ENCODE measurements around the gene VRK2. TPM values are rescaled to one million over a fixed set of nuclear protein-coding genes. Genes with fewer than 3 reads are reported as not detected.
A peak's percentile ranks its signal among the peaks of the same experiment; 100 is the strongest.

The VRK2 gene
- total RNA-seq (2021; fragmentation: NEBNext Ultra II Directional; extraction: Animal tissue kit (Norgen Biotek cat#: 25700)) = 10 to 100 TPM; 17.6 to 27.1 (median 23.0) TPM
- long read RNA-seq, transcript VRK2-201 (13 exons, 1,888 nt) = major isoform, 10 of 24 reads
- long read RNA-seq, partial matches to known transcripts = 4 of 24 reads
- long read RNA-seq, other reads (novel, unspliced or antisense) = 10 of 24 reads

GRCh38 chr2:58046585-58047372 lies at the start of gene VRK2:
Gene VRK2 (plus strand): TSS chr2:58046806. CDS start chr2:58048832, 2,026 bp downstream.
- peak; percentile 90 for DNase-seq
- H3K36me3 Mint-ChIP-seq (ENCODE audit: low read depth) = peaks cover 9% of the 10 kb centered on the region; the same call in 1 of the 2 replicates
- peak within 1 kb of the TSS; percentile 92 for H3K4me3 Mint-ChIP-seq
- peaks cover 55% of the 10 kb centered on the region for H3K4me1 Mint-ChIP-seq (ENCODE audit: low read depth)
- no peaks in the 10 kb centered on the region for H3K9me3 Mint-ChIP-seq
- H3K27me3 Mint-ChIP-seq (ENCODE audit: insufficient read depth) = no peaks in the 10 kb centered on the region
- H3K27ac Mint-ChIP-seq = peak within 1 kb of the TSS; percentile 93
- TF ChIP-seq, protein P1, sequence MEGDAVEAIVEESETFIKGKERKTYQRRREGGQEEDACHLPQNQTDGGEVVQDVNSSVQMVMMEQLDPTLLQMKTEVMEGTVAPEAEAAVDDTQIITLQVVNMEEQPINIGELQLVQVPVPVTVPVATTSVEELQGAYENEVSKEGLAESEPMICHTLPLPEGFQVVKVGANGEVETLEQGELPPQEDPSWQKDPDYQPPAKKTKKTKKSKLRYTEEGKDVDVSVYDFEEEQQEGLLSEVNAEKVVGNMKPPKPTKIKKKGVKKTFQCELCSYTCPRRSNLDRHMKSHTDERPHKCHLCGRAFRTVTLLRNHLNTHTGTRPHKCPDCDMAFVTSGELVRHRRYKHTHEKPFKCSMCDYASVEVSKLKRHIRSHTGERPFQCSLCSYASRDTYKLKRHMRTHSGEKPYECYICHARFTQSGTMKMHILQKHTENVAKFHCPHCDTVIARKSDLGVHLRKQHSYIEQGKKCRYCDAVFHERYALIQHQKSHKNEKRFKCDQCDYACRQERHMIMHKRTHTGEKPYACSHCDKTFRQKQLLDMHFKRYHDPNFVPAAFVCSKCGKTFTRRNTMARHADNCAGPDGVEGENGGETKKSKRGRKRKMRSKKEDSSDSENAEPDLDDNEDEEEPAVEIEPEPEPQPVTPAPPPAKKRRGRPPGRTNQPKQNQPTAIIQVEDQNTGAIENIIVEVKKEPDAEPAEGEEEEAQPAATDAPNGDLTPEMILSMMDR (IDR thresholded peaks at IDR 0.05) = peak; percentile 3; the same call in 1 of the 2 replicates

GRCh38 chr2:58006256-58006951 lies 40.2 kb upstream of the VRK2 start:
- no peak overlapping the region for H3K4me3 Mint-ChIP-seq
- H3K4me1 Mint-ChIP-seq (ENCODE audit: low read depth) = no peaks in the 10 kb centered on the region; the same call in 1 of the 2 replicates
- H3K27ac Mint-ChIP-seq = no peak overlapping the region
- no peak for DNase-seq
- H3K27me3 Mint-ChIP-seq (ENCODE audit: insufficient read depth) = no peaks in the 10 kb centered on the region
- H3K36me3 Mint-ChIP-seq (ENCODE audit: low read depth) = no peaks in the 10 kb centered on the region
- H3K9me3 Mint-ChIP-seq = no peaks in the 10 kb centered on the region
- TF ChIP-seq, protein P1 (IDR thresholded peaks at IDR 0.05) = no peak

DNA sequence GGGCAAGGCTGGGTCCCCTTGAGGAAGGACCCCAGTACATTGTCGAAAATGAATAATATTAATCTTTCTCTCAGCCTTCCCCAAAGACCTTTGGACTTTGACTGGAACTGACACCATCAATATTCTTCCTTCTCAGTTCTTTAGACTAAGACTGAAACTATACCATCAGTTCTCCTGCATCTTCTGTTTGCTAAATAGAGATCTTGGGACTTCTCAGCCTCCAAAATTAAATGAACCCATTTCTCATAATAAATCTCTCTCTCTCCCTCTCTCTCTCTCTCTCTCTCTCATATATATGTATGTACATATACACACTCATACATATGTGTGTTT lies 39.7 kb upstream of the VRK2 start:
- no peaks in the 10 kb centered on the region for H3K36me3 Mint-ChIP-seq (ENCODE audit: low read depth)
- no peak for DNase-seq
- no peaks in the 10 kb centered on the region for H3K27me3 Mint-ChIP-seq (ENCODE audit: insufficient read depth)
- H3K4me1 Mint-ChIP-seq (ENCODE audit: low read depth) = no peaks in the 10 kb centered on the region; the same call in 1 of the 2 replicates
- TF ChIP-seq, protein P1 (IDR thresholded peaks at IDR 0.05) = no peak
- H3K27ac Mint-ChIP-seq = no peak overlapping the region
- H3K9me3 Mint-ChIP-seq = no peaks in the 10 kb centered on the region
- H3K4me3 Mint-ChIP-seq = no peak overlapping the region

- no peak for DNase-seq
- H3K27me3 Mint-ChIP-seq (ENCODE audit: insufficient read depth) = no peaks in the 10 kb centered on the region
- TF ChIP-seq, protein P1 (IDR thresholded peaks at IDR 0.05) = no peak
- no peak overlapping the region for H3K27ac Mint-ChIP-seq
- H3K4me1 Mint-ChIP-seq (ENCODE audit: low read depth) = no peaks in the 10 kb centered on the region; the same call in 1 of the 2 replicates
- H3K4me3 Mint-ChIP-seq = no peak overlapping the region
- H3K36me3 Mint-ChIP-seq (ENCODE audit: low read depth) = no peaks in the 10 kb centered on the region
- no peaks in the 10 kb centered on the region for H3K9me3 Mint-ChIP-seq
These were observed 36.0 kb upstream of the VRK2 start for GRCh38 chr2:58010599-58010998.

DNA sequence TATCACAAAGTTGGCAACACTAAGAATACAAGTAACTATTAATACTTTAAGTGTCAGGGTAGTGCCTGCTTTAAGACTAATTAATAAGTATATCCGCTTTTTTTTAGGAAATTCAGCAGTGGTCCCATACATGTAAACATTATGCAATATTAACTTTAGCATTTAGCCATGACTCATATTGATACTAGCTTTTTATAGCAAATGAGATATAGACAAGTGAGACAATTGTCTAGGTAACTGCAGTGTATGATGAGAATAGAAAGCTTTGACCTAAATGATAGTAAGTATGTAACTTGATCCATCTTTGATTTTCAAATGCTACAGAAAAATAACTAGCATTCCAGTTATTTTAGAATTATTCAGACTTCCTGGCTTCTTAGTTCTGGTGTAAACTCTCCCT lies 27.4 kb upstream of the VRK2 start:
- peaks cover 7% of the 10 kb centered on the region for H3K4me1 Mint-ChIP-seq (ENCODE audit: low read depth)
- H3K4me3 Mint-ChIP-seq = no peak overlapping the region
- H3K27ac Mint-ChIP-seq = no peak overlapping the region
- H3K27me3 Mint-ChIP-seq (ENCODE audit: insufficient read depth) = peaks cover 4% of the 10 kb centered on the region; the same call in 1 of the 2 replicates
- H3K9me3 Mint-ChIP-seq = no peaks in the 10 kb centered on the region
- no peak for DNase-seq
- TF ChIP-seq, protein P1 (IDR thresholded peaks at IDR 0.05) = no peak
- H3K36me3 Mint-ChIP-seq (ENCODE audit: low read depth) = no peaks in the 10 kb centered on the region

Measured in HFFc6 (cell line).